NCI-H69 (cell line): ENCODE measurements around the gene MBP.

ENCODE experiments used
- DNase-seq: peaks from one replicate; lab custom pipeline; 2025; lab: John Stamatoyannopoulos, UW

Gene MBP

GRCh38 chr18:77133835-77134496 is 1.4 kb upstream of the MBP start:
- peak; percentile 30 for DNase-seq

- DNase-seq, result peak; percentile 44
Measured at GRCh38 chr18:77133051-77133834, 660 bp upstream of the MBP start.

- peak; percentile 85 for DNase-seq
Measured at GRCh38 chr18:77131652-77132368, 773 bp downstream of the MBP start.

- DNase-seq, result peak; percentile 57
Measured at GRCh38 chr18:77131100-77131651, 1.4 kb downstream of the MBP start.

GRCh38 chr18:77130229-77131099 is 2.1 kb downstream of the MBP start:
- no peak for DNase-seq

- no peak for DNase-seq
Measured at GRCh38 chr18:77129150-77129551, 3.4 kb downstream of the MBP start.

- peak; percentile 91 for DNase-seq
Measured at GRCh38 chr18:77127769-77128671, 4.6 kb downstream of the MBP start.

GRCh38 chr18:77124452-77124922 is 8.1 kb downstream of the MBP start:
- no peak for DNase-seq

GRCh38 chr18:77123320-77124231 is 9.0 kb downstream of the MBP start:
- DNase-seq, result no peak

- DNase-seq, result no peak
Measured at GRCh38 chr18:77121523-77121922, 11.1 kb downstream of the MBP start.

- no peak for DNase-seq
Measured at GRCh38 chr18:77119851-77120491, 12.6 kb downstream of the MBP start.

- no peak for DNase-seq
Measured at GRCh38 chr18:77119101-77119850, 13.3 kb downstream of the MBP start.

- DNase-seq, result no peak
Measured at GRCh38 chr18:77118256-77119090, 14.1 kb downstream of the MBP start.

- DNase-seq, result no peak
Measured at GRCh38 chr18:77116201-77117080, 16.1 kb downstream of the MBP start.

- DNase-seq, result no peak
Measured at GRCh38 chr18:77115192-77115953, 17.2 kb downstream of the MBP start.
